OCI-LY7 (cell line): ENCODE data around the gene PTPRJ. TPM values are rescaled to one million over a fixed set of nuclear protein-coding genes. Genes with fewer than 3 reads are reported as not detected.

ENCODE experiments used
- BruUV-seq: library from RNA; stranded (reverse); fragments of 400-500 nt; replicated peaks from 2 replicates; lab custom pipeline; 2021; lab: Mats Ljungman, UMichigan
- CTCF ChIA-PET: fragments of 300-600 bp; sonication (Branson Sonifier 250); formaldehyde crosslinking; loops from one replicate; lab custom pipeline; 2022; ENCODE audit warnings: antibody characterized with exemption; ENCODE audit not compliant: unreplicated experiment; lab: Charles Lee
- POLR2A ChIA-PET: fragments of 300-600 bp; sonication (Branson Sonifier 250); formaldehyde crosslinking; loops from one replicate; lab custom pipeline; 2022; ENCODE audit warnings: antibody characterized with exemption; lab: Charles Lee
- DNase-seq: peaks from one replicate; pipeline ENCODE4 v3.0.0-alpha.2; 2015; ENCODE audit warnings: low spot score
- H2AFZ ChIP-seq: fragments of 200-600 bp; sonication (generic), shearing (Covaris generic); 2 replicates; pipeline ENCODE4 v1.6.1; 2014; ENCODE audit warnings: mild to moderate bottlenecking, antibody characterized with exemption, low read length, moderate library complexity
- H3K27ac ChIP-seq: fragments of 200-600 bp; sonication (generic); 2 replicates; pipeline ENCODE4 v1.5.1; 2014; ENCODE audit warnings: mixed run types, low read depth, mild to moderate bottlenecking, moderate library complexity, low read length, inconsistent platforms; ENCODE audit not compliant: poor library complexity, severe bottlenecking
- H3K36me3 ChIP-seq: fragments of 200-600 bp; sonication (generic); 2 replicates; pipeline ENCODE4 v1.6.1; 2014; ENCODE audit warnings: mild to moderate bottlenecking, antibody characterized with exemption, low read length, moderate library complexity, mixed read lengths; ENCODE audit not compliant: insufficient read depth
- H3K4me1 ChIP-seq: fragments of 200-600 bp; sonication (generic); 2 replicates; pipeline ENCODE4 v1.5.1; 2014; ENCODE audit warnings: mild to moderate bottlenecking, low read length; ENCODE audit not compliant: insufficient read depth, poor library complexity, severe bottlenecking
- H3K4me2 ChIP-seq: fragments of 200-600 bp; sonication (generic); 2 replicates; pipeline ENCODE4 v1.6.1; 2014; ENCODE audit warnings: mild to moderate bottlenecking, low read length
- H3K4me3 ChIP-seq: fragments of 200-600 bp; sonication (generic); 2 replicates; pipeline ENCODE4 v1.5.1; 2014; ENCODE audit warnings: mild to moderate bottlenecking, low read depth, low read length; ENCODE audit not compliant: poor library complexity, severe bottlenecking
- H3K79me2 ChIP-seq: fragments of 200-600 bp; sonication (generic); 2 replicates; pipeline ENCODE4 v1.6.1; 2016; ENCODE audit warnings: low read depth, mild to moderate bottlenecking, low read length, moderate library complexity, mixed read lengths; ENCODE audit not compliant: insufficient read depth
- H3K9me2 ChIP-seq: fragments of 200-600 bp; sonication (generic); 2 replicates; pipeline ENCODE4 v1.6.1; 2016; ENCODE audit warnings: mild to moderate bottlenecking, low read length, mixed read lengths; ENCODE audit not compliant: insufficient read depth
- H3K9me3 ChIP-seq: fragments of 200-600 bp; sonication (generic); 2 replicates; pipeline ENCODE4 v1.6.1; 2014; ENCODE audit warnings: mild to moderate bottlenecking, mixed run types, low read length, mixed read lengths
- H4K20me1 ChIP-seq: fragments of 200-600 bp; sonication (generic); 2 replicates; pipeline ENCODE4 v1.6.1; 2014; ENCODE audit warnings: mild to moderate bottlenecking, antibody characterized with exemption, low read length, moderate library complexity, mixed read lengths; ENCODE audit not compliant: insufficient read depth
- EZH2phosphoT487 ChIP-seq: fragments of 200-600 bp; sonication (generic); IDR thresholded peaks from 2 replicates; pipeline ENCODE4 v1.6.1; 2018; ENCODE audit warnings: low read depth, borderline replicate concordance, mild to moderate bottlenecking, mixed run types, antibody characterized with exemption, low read length, moderate library complexity, mixed read lengths
- intact Hi-C: fragments of 100-400 bp; cut with micrococcal nuclease; formaldehyde crosslinking; loops from one replicate; pipeline ENCODE4 v1.10.0; 2022; ENCODE audit not compliant: unreplicated experiment
- total RNA-seq, 2 experiments: library from RNA; depleted of rRNA in 1 of 2; stranded (reverse); fragments of >200 nt in 1 of 2; shearing (Covaris generic) in 1 of 2; gene quantifications; 2 replicates each; pipeline ENCODE4 v1.2.3, GENCODE V29; 2014 to 2022
- TF ChIP-seq, protein P1 (sequence below): fragments of 200-600 bp; sonication (generic); conservative IDR thresholded peaks from 2 replicates; pipeline ENCODE4 v1.5.1; 2014; ENCODE audit warnings: mild to moderate bottlenecking, antibody characterized with exemption, low read length, moderate library complexity, mixed read lengths

Gene PTPRJ
- total RNA-seq, 2 experiments from 2014 or later, result 5.4 to 28.3 TPM

GRCh38 chr11:48025293-48025983 lies 45.1 kb downstream of the PTPRJ start:
- CTCF ChIA-PET, result interaction anchor here (0.5 to 1.5 kb wide), 3 partner anchors 17 to 45 kb away, joined by 4 to 9 read pairs (median 4); partner anchors contain the start of gene PTPRJ
- Histone ChIP-seq H3K36me3 (peaks cover 4% of the 10 kb centered on the region; the same call in 1 of the 2 replicates), H3K27ac (peak overlapping the region; percentile 86), H3K9me2 (no peaks in the 10 kb centered on the region), H3K79me2 (peaks cover 48% of the 10 kb centered on the region; the same call in 1 of the 2 replicates), H3K4me1 (peaks cover 90% of the 10 kb centered on the region), H3K9me3 (no peaks in the 10 kb centered on the region), H2AFZ (no peak overlapping the region), H4K20me1 (no peaks in the 10 kb centered on the region), H3K4me3 (peak overlapping the region; percentile 61), H3K4me2 (peak overlapping the region; percentile 94)
- intact Hi-C loops, result loop anchor here (1.0 to 10.0 kb wide), 2 partner anchors 18 to 631 kb away; no protein-coding TSS in a partner anchor
- TF ChIP-seq EZH2phosphoT487, result no peak
- TF ChIP-seq, protein P1, sequence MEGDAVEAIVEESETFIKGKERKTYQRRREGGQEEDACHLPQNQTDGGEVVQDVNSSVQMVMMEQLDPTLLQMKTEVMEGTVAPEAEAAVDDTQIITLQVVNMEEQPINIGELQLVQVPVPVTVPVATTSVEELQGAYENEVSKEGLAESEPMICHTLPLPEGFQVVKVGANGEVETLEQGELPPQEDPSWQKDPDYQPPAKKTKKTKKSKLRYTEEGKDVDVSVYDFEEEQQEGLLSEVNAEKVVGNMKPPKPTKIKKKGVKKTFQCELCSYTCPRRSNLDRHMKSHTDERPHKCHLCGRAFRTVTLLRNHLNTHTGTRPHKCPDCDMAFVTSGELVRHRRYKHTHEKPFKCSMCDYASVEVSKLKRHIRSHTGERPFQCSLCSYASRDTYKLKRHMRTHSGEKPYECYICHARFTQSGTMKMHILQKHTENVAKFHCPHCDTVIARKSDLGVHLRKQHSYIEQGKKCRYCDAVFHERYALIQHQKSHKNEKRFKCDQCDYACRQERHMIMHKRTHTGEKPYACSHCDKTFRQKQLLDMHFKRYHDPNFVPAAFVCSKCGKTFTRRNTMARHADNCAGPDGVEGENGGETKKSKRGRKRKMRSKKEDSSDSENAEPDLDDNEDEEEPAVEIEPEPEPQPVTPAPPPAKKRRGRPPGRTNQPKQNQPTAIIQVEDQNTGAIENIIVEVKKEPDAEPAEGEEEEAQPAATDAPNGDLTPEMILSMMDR, result 0 out of 2 replicates have a peak, but pooled peaks have one; percentile 31
- BruUV-seq, result no TSS peak
- POLR2A ChIA-PET, result interaction anchor here (0.5 to 5.5 kb wide), 13 partner anchors 8 to 83 kb away, joined by 3 to 29 read pairs (median 7); no protein-coding TSS in a partner anchor
- peak; percentile 63 for DNase-seq

DNA sequence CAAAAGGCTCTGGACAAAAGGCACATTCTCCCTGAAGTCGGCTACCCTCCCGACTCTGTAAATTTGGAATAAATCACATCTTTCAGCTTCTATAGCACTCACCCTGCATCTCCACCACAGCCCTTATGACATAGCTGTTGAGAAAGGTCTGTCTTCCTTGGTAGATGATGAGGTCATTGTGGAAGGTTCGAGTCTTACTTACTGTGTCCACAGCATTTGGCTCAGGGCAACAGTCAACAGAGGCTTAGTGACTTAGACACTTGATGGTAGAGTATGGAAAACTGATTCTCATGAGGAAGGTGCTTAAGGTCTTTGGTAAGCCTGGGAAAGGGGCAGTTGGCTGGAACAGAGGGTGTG lies 45.6 kb downstream of the PTPRJ start:
- H3K4me1 ChIP-seq, result peaks cover 88% of the 10 kb centered on the region
- H2AFZ ChIP-seq, result no peak overlapping the region
- peak overlapping the region; percentile 61 for H3K4me3 ChIP-seq
- H3K9me3 ChIP-seq, result no peaks in the 10 kb centered on the region
- H3K4me2 ChIP-seq, result peak overlapping the region; percentile 94
- intact Hi-C loops, result loop anchor here (1.0 to 10.0 kb wide), 2 partner anchors 17 to 631 kb away; no protein-coding TSS in a partner anchor
- H3K27ac ChIP-seq, result no peak overlapping the region
- H4K20me1 ChIP-seq, result no peaks in the 10 kb centered on the region
- DNase-seq, result no peak
- H3K9me2 ChIP-seq, result no peaks in the 10 kb centered on the region
- peaks cover 50% of the 10 kb centered on the region; the same call in 1 of the 2 replicates for H3K79me2 ChIP-seq
- ChIA-PET POLR2A (interaction anchor here (0.5 to 5.5 kb wide), 6 partner anchors 12 to 31 kb away, joined by 4 to 29 read pairs (median 12); no protein-coding TSS in a partner anchor), CTCF (no interaction called here)
- TF ChIP-seq, protein P1, result no peak
- no peak for TF ChIP-seq EZH2phosphoT487
- no TSS peak for BruUV-seq
- H3K36me3 ChIP-seq, result peaks cover 4% of the 10 kb centered on the region; the same call in 1 of the 2 replicates
